HL-60 (cell line): ENCODE data around the gene DGAT2L6.
"Not testable (repeated sequence)": the region's sequence is repeated elsewhere in the genome, so short reads cannot be mapped to it uniquely, and the experiment has no call there.

Experiments used
- DNase-seq, 2 experiments: peaks; one replicate each; pipeline ENCODE4 v3.0.0-alpha.2; 2010 to 2020; ENCODE audit warnings: low read depth in 1 of 2, low spot score in 1 of 2
- H3K27ac ChIP-seq: fragments of 250-450 bp; sonication (Bioruptor Pico); replicated peaks from 2 replicates; pipeline ENCODE4 v1.5.1; 2020; ENCODE audit warnings: mild to moderate bottlenecking, moderate library complexity
- H3K27me3 ChIP-seq: fragments of 250-450 bp; sonication (Bioruptor Pico); 2 replicates; pipeline ENCODE4 v1.5.1; 2021; ENCODE audit warnings: mild to moderate bottlenecking, moderate library complexity; ENCODE audit not compliant: insufficient read depth, poor library complexity, severe bottlenecking
- H3K4me3 ChIP-seq: replicated peaks from 2 replicates; pipeline ENCODE4 v1.5.1; 2011; ENCODE audit warnings: mild to moderate bottlenecking, control low read depth, low read length; ENCODE audit not compliant: insufficient read depth
- CTCF ChIP-seq: IDR thresholded peaks from one replicate; pipeline ENCODE4 v1.5.1; 2011; ENCODE audit warnings: low read length, control low read depth, inconsistent platforms; ENCODE audit not compliant: insufficient read depth
- GABPA ChIP-seq: IDR thresholded peaks from 2 replicates; pipeline ENCODE4 v1.6.1; 2012; ENCODE audit warnings: low read depth
- POLR2AphosphoS5 ChIP-seq: IDR thresholded peaks from 2 replicates; pipeline ENCODE4 v1.6.1; 2012; ENCODE audit warnings: low read depth
- REST ChIP-seq: IDR thresholded peaks from 2 replicates; pipeline ENCODE4 v1.6.1; 2012; ENCODE audit warnings: low read depth; ENCODE audit not compliant: insufficient replicate concordance
- SPI1 ChIP-seq: IDR thresholded peaks from 2 replicates; pipeline ENCODE4 v1.6.1; 2012; ENCODE audit warnings: low read depth, mild to moderate bottlenecking, borderline replicate concordance

DGAT2L6 gene

GRCh38 chrX:70196961-70197720 lies 19.9 kb downstream of the DGAT2L6 start:
- Histone ChIP-seq H3K27me3 (no peaks in the 10 kb centered on the region), H3K4me3 (no peak overlapping the region), H3K27ac (no peak overlapping the region)
- TF ChIP-seq CTCF (peak; percentile 3), GABPA (no peak), POLR2AphosphoS5 (no peak)
- peak; percentile 21 to 47 for DNase-seq

GRCh38 chrX:70201732-70202131 lies 24.4 kb downstream of the DGAT2L6 start:
- no peak overlapping the region for H3K27ac ChIP-seq
- no peak overlapping the region for H3K4me3 ChIP-seq
- no peaks in the 10 kb centered on the region for H3K27me3 ChIP-seq
- no peak for DNase-seq
- TF ChIP-seq GABPA: no peak
- TF ChIP-seq REST: no peak
- no peak for TF ChIP-seq SPI1
- TF ChIP-seq POLR2AphosphoS5: no peak
- TF ChIP-seq CTCF: no peak

- Histone ChIP-seq H3K27ac (no peak overlapping the region), H3K27me3 (no peaks in the 10 kb centered on the region), H3K4me3 (no peak overlapping the region)
- no peak for DNase-seq
- no peak for TF ChIP-seq SPI1
- no peak for TF ChIP-seq REST
- no peak for TF ChIP-seq GABPA
- no peak for TF ChIP-seq POLR2AphosphoS5
- TF ChIP-seq CTCF: no peak
These were observed 31.2 kb downstream of the DGAT2L6 start for GRCh38 chrX:70208479-70208878.

- not testable (repeated sequence) for H3K4me3 ChIP-seq, H3K27ac ChIP-seq, H3K27me3 ChIP-seq, DNase-seq
These were observed 32.3 kb downstream of the DGAT2L6 start for GRCh38 chrX:70209570-70209969.
